ENCODE measurements around the gene CAV1.

CAV1 gene

DNA sequence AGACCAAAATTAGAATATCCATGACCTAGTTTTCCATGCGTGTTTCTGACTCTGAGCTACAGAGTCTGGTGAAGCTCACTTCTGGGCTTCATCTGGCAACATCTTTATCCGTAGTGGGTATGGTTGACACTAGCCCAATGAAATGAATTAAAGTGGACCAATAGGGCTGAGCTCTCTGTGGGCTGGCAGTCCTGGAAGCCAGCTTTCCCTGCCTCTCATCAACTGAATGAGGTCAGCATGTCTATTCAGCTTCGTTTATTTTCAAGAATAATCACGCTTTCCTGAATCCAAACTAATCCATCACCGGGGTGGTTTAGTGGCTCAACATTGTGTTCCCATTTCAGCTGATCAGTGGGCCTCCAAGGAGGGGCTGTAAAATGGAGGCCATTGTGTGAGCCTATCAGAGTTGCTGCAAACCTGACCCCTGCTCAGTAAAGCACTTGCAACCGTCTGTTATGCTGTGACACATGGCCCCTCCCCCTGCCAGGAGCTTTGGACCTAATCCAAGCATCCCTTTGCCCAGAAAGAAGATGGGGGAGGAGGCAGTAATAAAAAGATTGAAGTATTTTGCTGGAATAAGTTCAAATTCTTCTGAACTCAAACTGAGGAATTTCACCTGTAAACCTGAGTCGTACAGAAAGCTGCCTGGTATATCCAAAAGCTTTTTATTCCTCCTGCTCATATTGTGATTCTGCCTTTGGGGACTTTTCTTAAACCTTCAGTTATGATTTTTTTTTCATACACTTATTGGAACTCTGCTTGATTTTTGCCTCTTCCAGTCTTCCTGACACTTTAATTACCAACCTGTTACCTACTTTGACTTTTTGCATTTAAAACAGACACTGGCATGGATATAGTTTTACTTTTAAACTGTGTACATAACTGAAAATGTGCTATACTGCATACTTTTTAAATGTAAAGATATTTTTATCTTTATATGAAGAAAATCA is 35.5 kb downstream of the CAV1 start:
- DNase-seq (ENCODE audit: low read depth in 2 of 2), result no peak
- H3K4me3 ChIP-seq (replicated peaks in 1 of 2; ENCODE audit: low read depth in 2 of 2, low read length in 2 of 2), result no peak overlapping the region
- TF ChIP-seq, protein P1, sequence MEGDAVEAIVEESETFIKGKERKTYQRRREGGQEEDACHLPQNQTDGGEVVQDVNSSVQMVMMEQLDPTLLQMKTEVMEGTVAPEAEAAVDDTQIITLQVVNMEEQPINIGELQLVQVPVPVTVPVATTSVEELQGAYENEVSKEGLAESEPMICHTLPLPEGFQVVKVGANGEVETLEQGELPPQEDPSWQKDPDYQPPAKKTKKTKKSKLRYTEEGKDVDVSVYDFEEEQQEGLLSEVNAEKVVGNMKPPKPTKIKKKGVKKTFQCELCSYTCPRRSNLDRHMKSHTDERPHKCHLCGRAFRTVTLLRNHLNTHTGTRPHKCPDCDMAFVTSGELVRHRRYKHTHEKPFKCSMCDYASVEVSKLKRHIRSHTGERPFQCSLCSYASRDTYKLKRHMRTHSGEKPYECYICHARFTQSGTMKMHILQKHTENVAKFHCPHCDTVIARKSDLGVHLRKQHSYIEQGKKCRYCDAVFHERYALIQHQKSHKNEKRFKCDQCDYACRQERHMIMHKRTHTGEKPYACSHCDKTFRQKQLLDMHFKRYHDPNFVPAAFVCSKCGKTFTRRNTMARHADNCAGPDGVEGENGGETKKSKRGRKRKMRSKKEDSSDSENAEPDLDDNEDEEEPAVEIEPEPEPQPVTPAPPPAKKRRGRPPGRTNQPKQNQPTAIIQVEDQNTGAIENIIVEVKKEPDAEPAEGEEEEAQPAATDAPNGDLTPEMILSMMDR (IDR thresholded peaks at IDR 0.05; ENCODE audit: low read depth, low read length), result no peak

DNA sequence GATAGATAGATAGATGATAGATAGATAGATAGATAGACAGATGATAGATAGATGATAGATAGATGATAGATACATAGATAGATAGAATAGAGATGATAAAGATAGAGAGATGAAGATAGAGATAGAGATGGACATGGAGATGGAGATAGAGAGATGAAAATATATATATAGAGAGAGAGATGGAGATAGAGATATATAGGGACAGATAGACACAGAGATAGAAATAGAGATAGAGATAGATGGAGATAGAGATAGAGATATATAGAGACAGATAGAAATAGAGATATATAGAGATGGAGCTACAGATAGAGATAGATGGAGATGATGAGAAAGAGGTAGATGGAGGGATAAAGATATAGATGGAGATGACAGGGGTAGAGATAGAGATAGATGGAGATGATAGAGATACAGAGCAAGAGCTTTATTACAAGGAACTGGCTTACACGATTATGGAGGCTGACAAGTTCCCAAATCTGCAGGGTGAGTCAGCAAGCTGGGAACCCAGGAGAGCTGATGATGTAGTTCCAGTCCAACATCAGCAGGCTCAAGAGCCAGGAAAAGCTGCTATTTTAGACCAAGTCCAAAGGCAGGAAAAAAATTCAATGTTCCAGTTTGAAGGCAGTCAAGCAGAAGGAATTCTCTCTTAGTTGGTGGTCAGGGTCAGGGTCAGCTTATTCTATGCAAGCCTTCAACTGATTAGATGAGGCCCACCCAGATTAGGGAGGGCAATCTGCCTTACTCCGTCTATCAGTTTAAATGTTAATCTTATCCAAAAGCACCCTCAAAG is 37.1 kb downstream of the CAV1 start:
- DNase-seq (ENCODE audit: low read depth in 2 of 2), result peak in 1 of 2 donors; percentile 50
- no peak overlapping the region for H3K4me3 ChIP-seq (replicated peaks in 1 of 2; ENCODE audit: low read depth in 2 of 2, low read length in 2 of 2)
- TF ChIP-seq, protein P1 (IDR thresholded peaks at IDR 0.05; ENCODE audit: low read depth, low read length), result no peak

DNA sequence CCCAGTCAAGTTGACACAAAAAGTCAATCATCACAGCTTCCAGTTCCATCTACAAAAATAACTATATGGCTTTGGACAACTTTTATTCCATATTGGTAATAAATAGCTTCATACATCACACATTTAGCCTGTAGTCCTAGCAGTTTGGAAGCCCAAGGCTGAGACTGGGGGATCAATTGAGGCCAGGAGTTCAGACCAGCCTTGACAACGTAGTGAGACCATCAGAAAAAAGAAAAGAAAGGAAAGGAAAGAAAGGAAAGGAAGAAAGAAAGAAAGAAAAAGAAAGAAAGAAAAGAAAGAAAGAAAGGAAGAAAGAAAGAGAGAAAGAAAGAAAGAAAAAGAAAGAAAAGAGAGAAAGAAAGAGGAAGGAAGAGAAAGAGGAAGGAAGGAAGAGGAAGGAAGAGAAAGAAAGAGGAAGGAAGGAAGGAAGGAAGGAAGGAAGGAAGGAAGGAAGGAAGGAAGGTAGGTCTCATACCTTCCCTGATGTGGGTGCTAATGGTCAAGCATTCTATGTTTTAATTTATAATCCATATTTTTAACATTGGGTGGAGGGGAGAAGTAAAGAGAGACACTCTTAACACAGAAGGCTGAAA is 37.8 kb downstream of the CAV1 start:
- H3K4me3 ChIP-seq (replicated peaks in 1 of 2; ENCODE audit: low read depth in 2 of 2, low read length in 2 of 2), result no peak overlapping the region
- no peak for DNase-seq (ENCODE audit: low read depth in 2 of 2)
- TF ChIP-seq, protein P1 (IDR thresholded peaks at IDR 0.05; ENCODE audit: low read depth, low read length), result no peak

DNA sequence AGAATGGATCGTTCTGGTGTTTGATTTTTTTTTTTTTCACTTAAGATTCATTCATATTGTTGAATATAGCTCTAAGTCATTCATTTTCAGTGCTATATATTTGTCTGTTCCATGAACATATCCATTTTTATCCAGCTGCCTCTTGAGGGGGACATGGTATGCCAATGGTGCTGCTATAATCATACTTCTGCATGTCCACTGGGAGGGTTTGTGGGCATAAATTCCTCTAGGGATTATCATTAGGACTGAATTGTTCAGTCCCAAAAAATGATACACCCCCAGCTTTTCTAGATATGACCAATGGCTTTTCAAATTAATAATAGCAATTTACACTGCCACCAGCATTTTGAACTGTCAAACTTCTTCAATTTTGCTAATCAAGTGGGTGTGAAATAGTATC is 41.1 kb downstream of the CAV1 start:
- no peak overlapping the region for H3K4me3 ChIP-seq (replicated peaks in 1 of 2; ENCODE audit: low read depth in 2 of 2, low read length in 2 of 2)
- DNase-seq (ENCODE audit: low read depth in 2 of 2), result no peak
- TF ChIP-seq, protein P1 (IDR thresholded peaks at IDR 0.05; ENCODE audit: low read depth, low read length), result no peak

DNA sequence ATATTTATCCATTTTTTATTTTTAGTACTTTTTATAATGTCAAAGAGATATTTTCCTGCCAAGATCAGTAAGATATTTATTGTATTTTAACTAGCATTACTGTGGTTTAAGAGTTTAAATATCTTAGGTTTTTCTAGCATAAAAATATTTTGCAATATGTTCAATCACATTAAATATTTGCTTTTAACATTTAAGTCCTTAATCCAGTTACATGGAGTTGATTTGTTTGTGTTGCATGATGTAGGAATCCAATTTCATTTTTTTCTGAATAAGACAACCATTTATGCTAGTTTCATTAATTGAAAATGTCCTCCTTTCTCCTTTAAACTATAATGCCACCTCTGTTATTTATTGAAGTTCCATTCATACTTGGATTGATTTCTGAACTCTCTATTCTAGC is 41.8 kb downstream of the CAV1 start:
- TF ChIP-seq, protein P1 (IDR thresholded peaks at IDR 0.05; ENCODE audit: low read depth, low read length), result no peak
- no peak overlapping the region for H3K4me3 ChIP-seq (replicated peaks in 1 of 2; ENCODE audit: low read depth in 2 of 2, low read length in 2 of 2)
- DNase-seq (ENCODE audit: low read depth in 2 of 2), result no peak

DNA sequence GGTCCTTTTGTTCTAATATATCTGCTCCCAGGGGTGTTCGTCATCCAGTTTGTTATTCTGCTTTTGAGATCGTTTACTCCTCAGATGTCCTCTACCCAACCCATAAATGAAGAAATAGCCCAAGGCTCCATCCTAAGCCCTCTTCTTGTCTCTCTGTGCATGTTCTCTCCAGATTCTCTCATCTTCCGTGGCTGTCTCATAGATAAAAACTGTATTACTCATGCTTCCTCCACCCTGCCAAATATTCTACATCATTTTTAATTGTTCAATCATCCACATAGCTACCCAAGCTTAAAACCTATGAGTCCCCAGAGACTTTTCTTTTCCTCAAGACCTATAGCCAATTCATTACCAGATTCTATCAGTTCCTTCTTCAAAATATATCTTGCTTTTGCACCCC is 44.9 kb downstream of the CAV1 start:
- TF ChIP-seq, protein P1 (IDR thresholded peaks at IDR 0.05; ENCODE audit: low read depth, low read length), result no peak
- no peak overlapping the region for H3K4me3 ChIP-seq (replicated peaks in 1 of 2; ENCODE audit: low read depth in 2 of 2, low read length in 2 of 2)
- peak; percentile 61 to 96 for DNase-seq (ENCODE audit: low read depth in 2 of 2)
